Left ventricle myocardium superior (tissue), 1 donor: ENCODE measurements around the gene NAV3. TPM values are rescaled to one million over a fixed set of nuclear protein-coding genes. Genes with fewer than 3 reads are reported as not detected.

ENCODE experiments used
- ATAC-seq: fragments of 200-7000 bp; cut with Tn5 transposase; one replicate; pipeline ENCODE4 v1.9.1; 2020; ENCODE audit warnings: mild to moderate bottlenecking, moderate library complexity
- DNase-seq: peaks from one replicate; pipeline ENCODE4 v3.0.0-alpha.2; 2020
- intact Hi-C: fragments of 100-400 bp; cut with micrococcal nuclease; formaldehyde crosslinking; loops from one replicate; pipeline ENCODE4 v1.11.0; 2022
- total RNA-seq: library from RNA; stranded (reverse); fragmentation: NEBNext Ultra II Directional; extraction: Animal tissue kit (Norgen Biotek cat#: 25700); gene quantifications from one replicate; pipeline ENCODE4 v1.2.1, GENCODE V29; 2021
- donor health status: DM: no; HTN: yes; CAD: no; lungs with severe emphysema.

The NAV3 gene
- total RNA-seq, 1 donor from 2014 or later: 3.3 TPM

- intact Hi-C loops: no loop called here
- no peak for DNase-seq
- no peak for ATAC-seq
Observed at GRCh38 chr12:77841521-77841920, 10.8 kb downstream of the NAV3 start.

GRCh38 chr12:77842430-77842829, 11.7 kb downstream of the NAV3 start:
- ATAC-seq (no peak), DNase-seq (no peak)
- intact Hi-C loops: no loop called here

- DNase-seq: no peak
- ATAC-seq: no peak
- intact Hi-C loops: no loop called here
Observed at GRCh38 chr12:77845831-77846230, 15.1 kb downstream of the NAV3 start.

GRCh38 chr12:77847060-77847541, 16.4 kb downstream of the NAV3 start:
- DNase-seq (no peak), ATAC-seq (peak; percentile 60)
- intact Hi-C loops: no loop called here

- DNase-seq: no peak
- intact Hi-C loops: no loop called here
Observed at GRCh38 chr12:77847680-77848431, 17.2 kb downstream of the NAV3 start.

GRCh38 chr12:77850129-77850528, 19.4 kb downstream of the NAV3 start:
- ATAC-seq: no peak
- intact Hi-C loops: no loop called here
- DNase-seq: no peak

More at GRCh38 chr12:77847680-77848431, 17.2 kb downstream of the NAV3 start:
- ATAC-seq: peak; percentile 88

GRCh38 chr12:77850698-77851097, 20.0 kb downstream of the NAV3 start:
- no peak for DNase-seq
- intact Hi-C loops: no loop called here
- no peak for ATAC-seq

- intact Hi-C loops: no loop called here
- peak; percentile 36 for DNase-seq
- peak; percentile 98 for ATAC-seq
Observed at GRCh38 chr12:77855548-77855947, 24.9 kb downstream of the NAV3 start.

- DNase-seq (no peak), ATAC-seq (no peak)
- intact Hi-C loops: no loop called here
Observed at GRCh38 chr12:77861317-77861716, 30.6 kb downstream of the NAV3 start.

GRCh38 chr12:77865178-77865577, 34.5 kb downstream of the NAV3 start:
- ATAC-seq (no peak), DNase-seq (no peak)
- intact Hi-C loops: no loop called here

- DNase-seq (no peak), ATAC-seq (no peak)
- intact Hi-C loops: no loop called here
Observed at GRCh38 chr12:77878901-77879300, 48.2 kb downstream of the NAV3 start.

- ATAC-seq (no peak), DNase-seq (no peak)
- intact Hi-C loops: no loop called here
Observed at GRCh38 chr12:77882709-77883108, 52.0 kb downstream of the NAV3 start.

- DNase-seq (no peak), ATAC-seq (no peak)
- intact Hi-C loops: no loop called here
Observed at GRCh38 chr12:77888611-77889010, 57.9 kb downstream of the NAV3 start.

GRCh38 chr12:77891518-77892147, 60.9 kb downstream of the NAV3 start:
- DNase-seq: no peak
- intact Hi-C loops: no loop called here
- no peak for ATAC-seq

GRCh38 chr12:77893918-77894317, 63.2 kb downstream of the NAV3 start:
- DNase-seq: no peak
- no peak for ATAC-seq

GRCh38 chr12:77894556-77894955, 63.9 kb downstream of the NAV3 start:
- no peak for DNase-seq
- no peak for ATAC-seq
- intact Hi-C loops: no loop called here

More at GRCh38 chr12:77893918-77894317, 63.2 kb downstream of the NAV3 start:
- intact Hi-C loops: no loop called here

GRCh38 chr12:77895699-77896098, 65.0 kb downstream of the NAV3 start:
- intact Hi-C loops: no loop called here
- ATAC-seq (no peak), DNase-seq (no peak)

GRCh38 chr12:77907936-77908335, 77.2 kb downstream of the NAV3 start:
- intact Hi-C loops: no loop called here
- ATAC-seq (no peak), DNase-seq (no peak)

GRCh38 chr12:77914081-77914488, 83.4 kb downstream of the NAV3 start:
- intact Hi-C loops: no loop called here
- no peak for ATAC-seq
- DNase-seq: no peak

- DNase-seq: no peak
- intact Hi-C loops: no loop called here
- ATAC-seq: no peak
Observed at GRCh38 chr12:77915071-77915600, 84.4 kb downstream of the NAV3 start.

- no peak for ATAC-seq
- DNase-seq: no peak
- intact Hi-C loops: no loop called here
Observed at GRCh38 chr12:77916276-77916675, 85.6 kb downstream of the NAV3 start.
